ENCODE data around the gene SLC7A6OS. TPM values are rescaled to one million over a fixed set of nuclear protein-coding genes. Genes with fewer than 3 reads are reported as not detected.

Gene SLC7A6OS
- polyA plus RNA-seq, 1 donor (not counting 4 experiments of a cell fraction or from before 2014, with no cell fraction given), result 12.6 TPM

DNA sequence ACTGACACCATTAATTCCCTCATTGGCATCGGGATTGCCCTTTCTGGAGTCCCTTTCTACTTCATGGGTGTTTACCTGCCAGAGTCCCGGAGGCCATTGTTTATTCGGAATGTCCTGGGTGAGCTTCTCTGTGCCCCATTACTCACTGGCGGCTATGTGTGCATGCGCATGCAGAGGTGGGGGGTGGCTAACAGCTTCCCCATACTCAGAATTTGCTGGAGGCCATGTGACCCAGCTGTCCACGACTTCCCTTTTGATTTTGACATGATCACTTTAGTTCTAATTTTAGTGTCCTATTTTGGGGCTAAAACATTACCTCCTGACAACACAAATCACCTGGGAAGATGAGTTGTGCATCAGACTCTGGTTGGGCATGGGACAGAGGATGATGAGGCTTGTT is 14.1 kb downstream of the SLC7A6OS start:
- peaks cover 9% of the 10 kb centered on the region for H4K20me1 ChIP-seq (ENCODE audit: control insufficient read depth, extremely low read depth, insufficient read depth, low read length)
- H3K79me2 ChIP-seq (ENCODE audit: control insufficient read depth, insufficient read depth, low read length), result no peaks in the 10 kb centered on the region
- no peak overlapping the region for H3K27ac ChIP-seq (ENCODE audit: control insufficient read depth, insufficient read depth, low read length)
- dilution Hi-C loops (cut with MboI; ENCODE audit: extremely low pct_ligation_motif_present, low sequenced_read_pairs), result no loop called here
- no peak overlapping the region for H3K9ac ChIP-seq (ENCODE audit: control insufficient read depth, extremely low read depth, insufficient read depth, low read length)
- peaks cover 35% of the 10 kb centered on the region for H3K4me1 ChIP-seq (ENCODE audit: control insufficient read depth, extremely low read depth, insufficient read depth, low read length)
- no peak overlapping the region for H2AFZ ChIP-seq (ENCODE audit: control insufficient read depth, low read length)
- peaks cover 22 to 54% of the 10 kb centered on the region in 2 experiments for H3K36me3 ChIP-seq (ENCODE audit: control insufficient read depth in 2 of 2, extremely low read depth in 1 of 2, insufficient read depth in 2 of 2, low read length in 2 of 2)
- DNase-seq (ENCODE audit: low read depth, low spot score) (no peak), FAIRE-seq (no peak)
- no peaks in the 10 kb centered on the region for H3K9me1 ChIP-seq (ENCODE audit: control insufficient read depth, extremely low read depth, insufficient read depth, low read length)
- H3K4me3 ChIP-seq (ENCODE audit: control insufficient read depth in 2 of 3, extremely low read depth in 1 of 3, insufficient read depth in 2 of 3, low read depth in 1 of 3, low read length in 3 of 3), result no peak overlapping the region
- no peak overlapping the region for H3K4me2 ChIP-seq (ENCODE audit: control insufficient read depth, extremely low read depth, insufficient read depth, low read depth, low read length)
- no peaks in the 10 kb centered on the region for H3K27me3 ChIP-seq (ENCODE audit: control insufficient read depth, extremely low read depth, insufficient read depth, low read length)
- TF ChIP-seq EZH2 (IDR thresholded peaks at IDR 0.05; ENCODE audit: low read length) (no peak), CTCF (optimal IDR thresholded peaks at IDR 0.05 in 1 of 3, IDR thresholded peaks at IDR 0.05 in 1 of 3, conservative IDR thresholded peaks at IDR 0.05 in 1 of 3; ENCODE audit: extremely low read depth in 1 of 3, insufficient read depth in 2 of 3, low read length in 3 of 3) (no peak)
- no peaks in the 10 kb centered on the region for H3K9me3 ChIP-seq (ENCODE audit: control insufficient read depth, low read depth, low read length)

DNA sequence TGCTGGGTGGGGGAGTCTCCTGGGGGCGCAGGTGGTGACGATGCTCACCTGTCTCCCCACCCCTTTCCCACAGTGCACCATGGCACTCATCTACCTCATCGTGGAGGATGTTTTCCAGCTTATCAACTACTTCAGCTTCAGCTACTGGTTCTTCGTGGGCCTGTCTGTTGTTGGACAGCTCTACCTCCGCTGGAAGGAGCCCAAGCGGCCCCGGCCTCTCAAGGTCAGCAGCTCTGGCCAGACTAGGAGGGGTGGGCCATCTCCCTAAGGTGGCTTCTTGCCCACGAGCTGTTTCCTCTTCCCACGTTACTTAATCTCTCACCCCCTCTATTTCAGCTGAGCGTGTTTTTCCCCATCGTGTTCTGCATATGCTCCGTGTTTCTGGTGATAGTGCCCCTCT is 14.5 kb downstream of the SLC7A6OS start:
- Histone ChIP-seq H3K27me3 (ENCODE audit: control insufficient read depth, extremely low read depth, insufficient read depth, low read length) (no peaks in the 10 kb centered on the region), H3K4me2 (ENCODE audit: control insufficient read depth, extremely low read depth, insufficient read depth, low read depth, low read length) (no peak overlapping the region), H3K4me3 (ENCODE audit: control insufficient read depth in 2 of 3, extremely low read depth in 1 of 3, insufficient read depth in 2 of 3, low read depth in 1 of 3, low read length in 3 of 3) (no peak overlapping the region), H2AFZ (ENCODE audit: control insufficient read depth, low read length) (no peak overlapping the region), H3K27ac (ENCODE audit: control insufficient read depth, insufficient read depth, low read length) (no peak overlapping the region), H3K4me1 (ENCODE audit: control insufficient read depth, extremely low read depth, insufficient read depth, low read length) (peaks cover 35% of the 10 kb centered on the region), H3K9me3 (ENCODE audit: control insufficient read depth, low read depth, low read length) (no peaks in the 10 kb centered on the region), H4K20me1 (ENCODE audit: control insufficient read depth, extremely low read depth, insufficient read depth, low read length) (peaks cover 9% of the 10 kb centered on the region), H3K9me1 (ENCODE audit: control insufficient read depth, extremely low read depth, insufficient read depth, low read length) (no peaks in the 10 kb centered on the region), H3K79me2 (ENCODE audit: control insufficient read depth, insufficient read depth, low read length) (no peaks in the 10 kb centered on the region), H3K36me3 (ENCODE audit: control insufficient read depth in 2 of 2, extremely low read depth in 1 of 2, insufficient read depth in 2 of 2, low read length in 2 of 2) (peaks cover 25 to 57% of the 10 kb centered on the region in 2 experiments), H3K9ac (ENCODE audit: control insufficient read depth, extremely low read depth, insufficient read depth, low read length) (no peak overlapping the region)
- DNase-seq (ENCODE audit: low read depth, low spot score) (no peak), FAIRE-seq (no peak)
- dilution Hi-C loops (cut with MboI; ENCODE audit: extremely low pct_ligation_motif_present, low sequenced_read_pairs), result no loop called here
- TF ChIP-seq CTCF (optimal IDR thresholded peaks at IDR 0.05 in 1 of 3, IDR thresholded peaks at IDR 0.05 in 1 of 3, conservative IDR thresholded peaks at IDR 0.05 in 1 of 3; ENCODE audit: extremely low read depth in 1 of 3, insufficient read depth in 2 of 3, low read length in 3 of 3) (no peak), EZH2 (IDR thresholded peaks at IDR 0.05; ENCODE audit: low read length) (no peak)
